Astrocyte of the spinal cord (primary cell): ENCODE results near the gene RPTOR.

Experiments used
- DNase-seq: peaks from one replicate; pipeline ENCODE4 v3.0.0; 2011; ENCODE audit warnings: low read depth, low spot score
- H3K4me3 ChIP-seq: 2 replicates; pipeline ENCODE4 v1.5.1; 2011; ENCODE audit warnings: low read depth, mild to moderate bottlenecking, low read length, moderate library complexity
- CTCF ChIP-seq: IDR thresholded peaks from 2 replicates; pipeline ENCODE4 v1.5.1; 2012; ENCODE audit warnings: low read depth, mild to moderate bottlenecking, low read length, inconsistent platforms
- in situ Hi-C: cut with HindIII; loops from 2 replicates; pipeline ENCODE4 v1.10.0; 2017; ENCODE audit warnings: low sequenced_read_pairs

RPTOR gene

DNA sequence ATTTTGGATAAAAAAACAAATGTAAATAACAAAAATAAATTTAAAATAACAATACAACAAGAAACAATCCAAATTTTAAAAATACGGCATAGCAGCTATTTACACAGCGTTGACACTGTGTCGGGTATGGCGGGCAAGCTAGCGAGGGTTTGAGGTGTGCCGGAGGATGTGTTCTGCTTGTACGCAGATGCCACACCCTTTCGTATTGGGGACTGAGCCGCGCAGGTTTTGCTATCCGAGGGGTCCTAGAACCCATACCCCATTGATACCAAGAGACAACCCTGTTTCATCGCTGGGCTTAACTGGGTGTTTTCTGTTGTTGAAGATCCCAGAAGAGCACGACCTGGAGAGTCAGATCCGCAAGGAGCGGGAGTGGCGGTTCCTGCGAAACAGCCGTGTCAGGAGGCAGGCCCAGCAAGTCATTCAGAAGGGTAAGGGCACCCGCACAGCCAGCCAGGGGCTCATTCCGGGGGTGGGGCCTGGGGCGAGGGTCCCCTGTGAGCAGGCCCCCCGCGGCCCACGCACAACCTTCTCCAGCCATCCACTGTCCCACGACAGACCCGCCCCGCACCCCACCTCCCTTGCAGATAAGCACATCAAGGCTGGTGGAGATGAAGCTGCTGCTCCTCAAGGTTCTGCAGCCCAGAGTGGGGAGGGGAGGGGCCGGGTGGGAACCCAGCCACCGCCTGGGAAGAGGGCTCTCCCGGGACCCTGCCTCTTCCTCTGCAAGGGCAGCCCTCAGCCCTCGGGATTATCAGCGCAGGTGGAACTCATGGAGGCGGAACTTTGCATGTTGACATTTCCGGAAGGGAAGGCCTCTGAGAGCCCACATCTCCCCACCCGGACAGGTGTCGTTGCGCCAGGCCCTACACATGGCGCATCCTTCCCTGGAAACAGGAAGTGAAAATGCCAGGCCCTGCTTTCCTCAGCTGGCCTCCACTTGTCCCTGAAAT is 395.8 kb downstream of the RPTOR start:
- H3K4me3 ChIP-seq, result no peak overlapping the region
- in situ Hi-C loops, result no loop called here
- DNase-seq, result no peak
- no peak for TF ChIP-seq CTCF

GRCh38 chr17:80941171-80941570 is 396.5 kb downstream of the RPTOR start:
- no peak for TF ChIP-seq CTCF
- no peak for DNase-seq
- in situ Hi-C loops, result no loop called here
- no peak overlapping the region for H3K4me3 ChIP-seq

DNA sequence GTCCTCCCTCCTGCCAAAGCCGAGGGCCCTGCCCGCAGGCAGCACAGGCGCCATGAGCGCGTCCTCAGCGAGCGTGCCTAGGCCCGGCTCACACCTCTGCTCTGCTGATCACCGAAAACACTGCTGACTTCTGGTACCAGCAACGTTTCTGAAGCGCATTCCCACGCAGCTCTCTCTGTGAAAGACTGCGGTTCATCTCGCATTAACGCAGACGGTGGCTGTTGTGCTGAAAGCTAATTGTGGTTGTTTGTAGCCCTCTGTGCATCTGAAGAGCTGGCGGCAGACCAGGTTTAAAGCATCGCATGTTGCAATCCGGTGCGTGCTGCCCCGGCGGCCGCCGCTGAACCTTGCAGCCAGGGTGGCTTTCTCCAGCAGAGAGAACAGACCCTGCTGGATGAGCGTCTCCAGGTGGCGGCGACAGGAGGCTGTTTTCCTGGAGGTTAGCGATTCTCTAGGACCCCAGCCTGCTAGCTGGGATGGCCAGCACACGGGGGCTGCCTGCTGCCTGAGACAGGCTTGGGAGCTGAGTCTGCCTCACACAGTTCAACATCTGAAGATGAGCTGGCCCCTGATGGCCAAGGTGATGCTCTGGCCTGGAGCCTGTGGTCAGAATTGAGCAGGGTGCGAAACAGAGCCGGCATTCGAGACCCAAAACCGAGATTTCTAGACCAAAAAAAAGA is 397.2 kb downstream of the RPTOR start:
- no peak for DNase-seq
- no peak for TF ChIP-seq CTCF
- no peak overlapping the region for H3K4me3 ChIP-seq
- in situ Hi-C loops, result no loop called here

- TF ChIP-seq CTCF, result peak; percentile 26
- DNase-seq, result peak; percentile 84
- H3K4me3 ChIP-seq, result no peak overlapping the region
- in situ Hi-C loops, result no loop called here
These were observed 398.0 kb downstream of the RPTOR start for GRCh38 chr17:80942423-80943345.

DNA sequence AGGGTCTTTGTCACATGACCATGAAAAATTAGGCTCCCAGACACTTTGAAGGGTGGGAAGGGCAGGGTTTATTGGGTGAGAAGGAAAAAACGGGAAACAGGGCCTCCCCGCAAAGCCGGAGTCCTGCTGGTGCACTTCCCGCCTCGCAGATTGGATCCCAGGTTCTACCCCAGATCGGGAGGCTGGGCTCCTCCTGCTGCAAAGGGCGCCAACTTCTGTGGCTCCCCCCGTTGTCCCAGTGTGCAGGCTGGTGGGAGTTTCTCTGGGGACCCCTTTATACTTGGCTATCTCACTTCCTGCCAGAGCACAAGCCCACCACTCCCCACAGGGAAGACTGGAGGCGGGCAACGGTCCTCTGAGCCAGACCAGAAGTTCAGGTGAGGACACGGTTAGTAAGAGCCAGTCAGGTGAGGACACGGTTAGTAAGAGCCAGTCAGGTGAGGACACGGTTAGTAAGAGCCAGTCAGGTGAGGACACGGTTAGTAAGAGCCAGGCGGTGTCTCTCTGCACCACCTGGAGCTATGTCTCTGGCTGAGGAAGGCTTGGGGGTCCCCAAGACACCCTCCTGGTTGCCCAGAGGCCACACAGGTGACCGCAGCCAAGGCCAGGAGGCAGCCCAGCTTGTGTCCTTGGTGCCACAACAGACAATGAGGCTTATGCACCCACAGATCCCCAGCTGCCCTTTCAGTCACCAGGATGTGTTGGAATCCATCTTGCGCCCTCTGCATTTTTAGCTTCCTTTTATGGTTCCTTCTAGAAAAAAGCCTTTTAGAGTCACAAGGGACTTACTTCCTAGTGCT is 398.9 kb downstream of the RPTOR start:
- no peak for DNase-seq
- no peak for TF ChIP-seq CTCF

More for the DNA sequence above, 398.9 kb downstream of the RPTOR start:
- H3K4me3 ChIP-seq, result no peak overlapping the region
- in situ Hi-C loops, result no loop called here
